GM21423 (cell line): ENCODE data around the gene PDHA1.

Experiments
- ATAC-seq: cut with Tn5 transposase; IDR thresholded peaks from one replicate; pipeline ENCODE4 v1.9.1; 2021; ENCODE audit warnings: mild to moderate bottlenecking, moderate library complexity; ENCODE audit not compliant: unreplicated experiment

The PDHA1 gene

DNA sequence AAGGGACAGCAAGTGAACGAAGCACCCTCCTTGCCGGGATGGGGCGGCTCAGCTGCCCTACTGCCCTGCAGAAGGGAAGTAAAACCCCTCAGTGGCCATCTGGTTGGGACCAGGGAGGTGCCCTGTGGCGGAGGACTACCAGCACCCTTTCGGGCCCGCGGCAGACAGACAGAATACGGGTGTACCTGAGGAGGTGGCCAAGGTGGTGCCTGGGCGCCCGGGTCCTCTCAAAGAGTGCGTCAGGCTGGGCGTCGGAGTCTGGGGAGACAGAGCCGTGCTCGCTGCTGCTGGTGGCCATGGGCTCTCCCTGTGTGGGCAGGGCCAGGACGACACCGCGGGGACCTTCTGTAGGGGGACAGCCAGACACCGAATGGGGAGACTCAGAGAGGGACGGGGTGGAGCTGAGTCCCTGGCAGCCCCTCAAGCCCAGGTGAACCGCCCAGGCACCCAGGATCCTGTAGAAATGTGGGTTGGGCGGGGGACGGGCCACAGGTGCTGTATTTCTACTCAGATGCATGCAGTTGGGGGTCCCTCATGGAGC is 29.7 kb downstream of the PDHA1 start:
- ATAC-seq = no peak

DNA sequence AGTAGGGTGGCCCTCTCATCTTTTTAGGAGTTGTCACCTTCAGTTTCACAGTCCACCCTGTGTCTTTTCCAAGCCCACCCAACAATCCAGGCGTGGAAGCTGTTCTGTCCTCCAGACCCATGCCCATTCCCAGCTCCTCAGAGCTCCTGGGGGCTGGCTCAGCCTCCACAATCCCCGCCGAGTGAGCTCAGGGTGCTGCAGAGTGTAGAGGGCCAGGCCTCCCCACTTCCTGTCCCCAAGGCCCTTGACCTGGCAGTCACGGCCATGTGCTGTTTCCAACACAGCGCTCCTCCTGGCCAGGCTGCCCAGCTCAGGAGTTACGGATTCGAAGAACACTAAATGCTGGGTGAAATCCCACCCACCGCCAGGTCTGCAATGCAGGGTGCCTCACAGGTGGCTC is 31.8 kb downstream of the PDHA1 start:
- no peak for ATAC-seq

DNA sequence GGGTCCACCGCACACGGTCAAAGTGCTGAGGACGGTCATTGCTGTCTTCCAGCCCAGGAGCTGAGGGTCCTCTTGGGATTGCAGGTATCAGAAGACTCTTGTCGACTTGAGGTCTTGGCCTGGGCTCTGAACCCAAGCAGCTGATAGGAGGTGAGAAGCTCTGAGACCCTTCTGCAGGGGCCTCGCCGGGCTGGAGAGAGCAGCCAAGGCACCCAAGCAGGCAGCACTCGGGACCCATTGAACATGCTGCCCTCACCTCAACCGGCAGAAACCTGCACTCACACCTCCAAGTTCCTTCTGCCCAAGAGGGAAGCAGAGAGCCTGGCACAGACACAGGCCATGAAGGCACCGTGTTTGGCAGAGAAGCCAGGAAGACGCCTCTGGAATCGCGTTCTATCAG is 34.1 kb downstream of the PDHA1 start:
- no peak for ATAC-seq

DNA sequence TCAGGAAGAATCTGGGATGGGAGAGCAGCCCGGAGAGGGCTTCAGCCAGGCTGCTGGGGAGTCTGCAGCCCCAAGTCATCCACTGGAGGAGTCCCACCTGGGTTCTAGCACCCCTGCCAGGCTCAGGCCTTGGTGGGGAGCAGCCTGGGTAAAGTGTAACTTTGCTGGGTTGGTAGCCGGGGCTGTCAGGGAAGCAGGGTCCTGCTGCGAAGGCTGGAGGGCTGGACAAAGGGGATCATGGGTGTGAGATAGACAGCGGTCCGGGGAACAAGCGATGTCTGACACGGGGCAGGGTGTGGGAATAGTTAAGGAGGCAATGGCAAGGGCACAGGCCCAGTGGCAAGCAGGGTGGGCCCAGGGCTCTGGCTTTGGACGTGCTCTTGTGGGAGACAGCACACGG is 37.6 kb downstream of the PDHA1 start:
- no peak for ATAC-seq

DNA sequence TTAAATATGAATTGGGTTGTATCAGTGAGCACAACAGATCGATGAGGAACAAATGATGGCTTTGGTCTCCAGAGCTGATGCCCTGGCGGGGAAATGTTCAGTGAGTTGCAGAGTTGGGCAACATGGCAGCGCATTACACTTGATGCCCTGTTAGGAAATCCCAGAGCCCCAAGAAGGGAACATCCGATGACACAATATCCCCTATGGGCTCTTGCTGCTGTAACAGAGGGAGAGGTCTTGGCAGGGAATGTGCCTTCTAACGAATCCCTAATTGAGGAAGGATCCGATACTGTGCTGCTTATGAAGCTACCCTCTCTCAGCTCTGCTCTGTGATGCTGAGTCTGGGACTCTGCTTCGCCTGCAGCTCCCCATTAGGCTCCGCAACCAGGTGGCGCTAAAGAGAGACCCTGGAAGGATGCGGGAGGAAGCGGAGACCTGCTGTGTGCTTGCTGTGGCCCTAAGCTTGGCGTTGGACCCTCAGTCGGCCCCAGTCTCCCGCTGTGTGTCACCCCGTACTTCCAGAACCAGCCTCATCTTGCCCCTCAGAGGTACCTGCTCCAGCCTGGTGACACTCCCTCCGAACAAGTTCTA is 38.9 kb downstream of the PDHA1 start:
- no peak for ATAC-seq

DNA sequence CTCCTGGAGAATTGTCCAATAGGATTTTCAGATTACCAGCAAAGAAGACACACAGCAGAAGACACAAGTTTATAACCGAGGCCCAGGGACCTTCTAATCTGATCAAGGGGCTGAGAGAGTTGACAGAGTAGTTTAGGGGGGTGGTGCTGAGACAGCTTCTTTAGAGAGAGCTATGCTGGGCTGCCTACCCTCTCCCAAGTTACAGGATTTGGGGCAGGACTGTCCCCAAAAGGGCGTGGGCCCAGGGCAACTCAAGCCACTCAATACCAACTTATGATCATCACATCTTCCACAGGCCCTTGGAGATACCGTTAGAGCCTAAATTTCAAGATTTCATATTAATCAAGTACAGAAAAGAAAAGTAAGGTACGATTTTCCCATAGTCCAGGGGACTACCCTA is 43.0 kb downstream of the PDHA1 start:
- no peak for ATAC-seq

DNA sequence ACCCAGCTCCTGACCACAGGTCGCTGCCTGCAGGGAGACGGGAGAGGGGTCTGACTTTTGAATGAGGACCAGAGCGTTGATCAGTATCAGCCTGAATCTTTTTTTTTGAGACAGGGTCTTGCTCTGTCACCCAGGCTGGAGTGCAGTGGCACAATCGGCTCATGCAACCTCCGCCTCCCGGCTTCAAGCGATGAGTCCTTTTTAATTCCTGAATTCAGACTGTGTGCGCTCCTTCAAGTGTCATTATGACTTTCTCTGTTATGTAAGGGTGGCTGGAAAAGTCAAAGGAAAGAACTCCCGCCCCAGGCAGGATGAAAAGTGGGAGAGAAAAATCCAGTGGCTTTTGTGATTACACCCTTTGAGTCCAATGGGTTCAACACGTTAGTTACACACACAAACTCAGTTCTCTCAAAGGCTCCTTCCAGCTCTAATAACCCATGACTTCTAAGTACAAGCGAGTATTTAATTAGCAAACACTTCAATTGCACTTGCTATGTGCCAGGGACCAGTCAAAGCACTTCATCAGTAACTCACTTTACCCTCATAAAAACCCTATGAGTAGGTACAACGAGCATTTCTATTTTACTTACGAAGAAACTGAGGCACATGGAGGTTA is 44.4 kb downstream of the PDHA1 start:
- ATAC-seq = no peak

DNA sequence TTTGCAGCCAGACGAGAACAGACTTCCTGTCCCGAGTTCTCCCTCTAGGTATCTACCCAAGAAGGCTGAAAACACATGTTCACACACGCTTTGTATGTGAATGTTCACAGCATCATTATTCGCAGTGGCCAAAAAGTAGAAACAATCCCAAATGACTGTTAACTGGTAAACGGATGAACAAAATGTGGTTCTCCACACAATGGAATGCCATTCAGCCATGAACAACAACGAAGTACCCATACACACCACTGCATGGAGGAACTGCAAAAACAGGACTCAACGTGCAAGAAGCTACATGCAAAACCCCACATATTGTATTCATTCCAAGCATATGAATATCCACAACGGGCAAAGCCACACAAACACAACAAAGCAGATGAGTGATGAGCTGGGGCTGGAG is 45.0 kb downstream of the PDHA1 start:
- no peak for ATAC-seq

DNA sequence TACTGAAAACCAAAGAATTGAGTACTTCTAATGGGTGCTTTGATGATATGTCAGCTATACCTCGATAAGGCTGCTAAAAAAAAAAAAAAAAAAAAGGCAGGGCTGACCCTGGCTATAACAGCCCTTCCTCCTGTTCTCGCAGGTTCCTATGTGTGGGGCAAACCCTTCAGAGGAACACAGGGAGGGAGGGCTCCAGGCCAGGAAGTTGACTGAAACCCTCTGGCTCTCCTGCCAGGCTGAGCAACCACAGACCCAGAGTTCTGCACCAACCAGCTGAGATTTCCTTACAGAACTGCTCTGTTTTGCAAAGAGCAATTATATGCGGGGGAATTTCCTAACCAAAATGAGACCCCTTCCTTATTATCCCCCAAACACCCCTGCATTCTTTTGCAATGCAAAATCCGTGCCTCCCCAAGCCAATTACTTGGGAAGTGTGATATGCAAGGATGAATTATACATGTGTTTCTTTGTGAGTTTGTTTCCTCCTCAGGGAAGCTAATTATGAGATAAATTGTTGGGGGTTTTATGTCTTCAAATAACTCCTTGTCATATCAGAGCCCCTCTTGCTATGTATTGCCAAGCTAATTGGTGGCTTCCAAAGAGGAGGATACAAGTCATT is 45.6 kb downstream of the PDHA1 start:
- no peak for ATAC-seq

DNA sequence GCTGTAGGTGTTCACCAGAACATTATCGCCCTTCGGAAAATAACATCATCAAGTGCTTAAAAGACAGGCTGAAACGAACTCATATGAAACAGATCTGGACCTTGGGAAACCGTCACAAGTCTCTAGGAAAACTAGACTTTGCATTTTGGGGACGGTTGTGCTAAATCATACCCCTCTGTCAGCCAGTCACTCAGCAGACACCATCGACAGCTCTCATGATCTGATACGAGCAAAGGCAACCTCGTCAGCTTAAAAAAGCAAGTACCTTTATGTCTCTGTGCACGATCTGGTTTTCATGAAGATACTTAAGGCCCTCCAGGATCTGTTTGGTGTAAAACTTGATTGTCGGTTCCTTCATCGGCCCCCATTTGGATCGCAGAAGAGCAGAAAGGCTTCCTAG is 48.4 kb downstream of the PDHA1 start:
- no peak for ATAC-seq

DNA sequence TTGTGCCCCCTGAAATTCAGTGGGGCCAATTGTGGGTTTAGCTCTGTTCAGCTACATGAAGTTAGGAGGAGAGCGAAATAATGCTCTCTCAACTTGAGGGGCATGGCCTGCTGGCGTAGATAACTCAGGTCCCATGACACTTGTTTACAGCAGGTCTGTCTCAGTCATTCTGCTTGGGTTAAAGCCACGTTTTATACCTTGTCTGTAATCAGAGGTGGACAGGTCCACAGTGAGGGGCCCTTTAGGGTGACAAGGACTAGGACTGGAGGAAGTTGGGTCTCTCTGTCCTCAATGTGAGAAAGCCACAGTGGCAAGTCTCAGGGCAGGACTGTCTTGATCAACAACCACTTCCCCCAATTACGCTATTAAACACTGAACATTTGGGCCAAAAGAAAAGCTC is 49.0 kb downstream of the PDHA1 start:
- ATAC-seq = no peak

DNA sequence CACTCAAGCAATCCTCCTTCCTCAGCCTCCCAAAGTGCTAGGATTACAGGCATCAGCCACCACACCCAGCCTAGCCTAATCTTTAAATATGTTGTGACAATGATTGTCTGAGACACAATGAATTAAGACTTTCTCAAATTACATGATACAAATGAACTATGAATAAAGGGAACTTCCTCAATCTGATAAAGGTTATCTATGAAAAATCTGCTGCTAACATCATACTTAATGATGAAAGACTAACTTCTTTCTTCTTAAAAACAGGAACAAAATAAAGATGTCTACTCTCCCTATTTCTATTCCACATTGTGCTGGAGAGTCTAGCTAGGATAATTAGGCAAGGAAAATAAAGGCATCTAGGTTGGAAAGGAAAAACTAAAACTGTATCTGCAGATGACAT is 60.0 kb downstream of the PDHA1 start:
- no peak for ATAC-seq

DNA sequence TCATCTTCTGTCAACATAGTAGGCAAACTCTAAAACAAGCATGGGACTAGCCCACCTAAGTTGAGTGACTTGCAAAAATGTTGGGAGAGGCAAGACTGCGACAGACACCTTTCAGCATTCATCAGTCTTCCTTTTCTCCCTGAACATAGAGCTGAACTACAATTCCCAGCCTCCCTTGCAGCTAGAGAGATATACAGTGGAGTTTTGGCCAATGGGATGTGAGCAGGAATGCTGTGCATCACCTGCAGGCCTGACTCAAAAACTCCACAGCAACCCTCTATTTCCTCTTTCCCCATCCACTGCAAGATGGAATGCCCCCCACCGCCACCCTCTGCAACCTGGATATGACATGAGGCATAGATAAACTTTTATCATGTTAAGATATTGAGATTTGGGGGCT is 66.5 kb downstream of the PDHA1 start:
- no peak for ATAC-seq
